Transverse colon (tissue), 4 donors: ENCODE data around the gene ARRB2.

Source experiments
- CTCF ChIP-seq, 5 experiments: fragments of 200-600 bp in 3 of 5; fragments of 450-650 bp in 2 of 5; sonication (generic) in 3 of 5; IDR thresholded peaks; 1 replicate in 2 of 5; 2 replicates in 3 of 5; pipeline ENCODE4 v1.5.1; 2016 to 2017; ENCODE audit warnings: antibody characterized with exemption in 5 of 5, inconsistent platforms in 3 of 5, mild to moderate bottlenecking in 2 of 5, moderate library complexity in 1 of 5
- EP300 ChIP-seq: sonication (generic); formaldehyde crosslinking; IDR thresholded peaks from one replicate; pipeline ENCODE4 v1.6.1; 2017; ENCODE audit warnings: antibody characterized with exemption, low read depth
- POLR2A ChIP-seq: fragments of 450-650 bp; IDR thresholded peaks from one replicate; pipeline ENCODE4 v1.6.1; 2016; ENCODE audit warnings: antibody characterized with exemption, mild to moderate bottlenecking, moderate library complexity
- POLR2AphosphoS5 ChIP-seq, 3 donors: sonication (generic); formaldehyde crosslinking; IDR thresholded peaks; one replicate each; pipeline ENCODE4 v1.6.1; 2016; ENCODE audit warnings: antibody characterized with exemption in 3 of 3

- TF ChIP-seq CTCF (IDR thresholded peaks at IDR 0.05) (no peak), POLR2A (no peak), POLR2AphosphoS5 (IDR thresholded peaks at IDR 0.05) (no peak), EP300 (no peak)
These were observed 32.2 kb downstream of the ARRB2 start for GRCh38 chr17:4742629-4743028.
